Neural cell (in vitro differentiated cells): ENCODE results near the gene SLC43A1. TPM values are rescaled to one million over a fixed set of nuclear protein-coding genes. Genes with fewer than 3 reads are reported as not detected.

Source experiments
- H2AFZ ChIP-seq: fragments of 200-600, 300-800 bp; sonication (generic), shearing (Covaris generic); 2 replicates; pipeline ENCODE4 v1.6.0; 2014; ENCODE audit warnings: low read depth, mild to moderate bottlenecking, antibody characterized with exemption, low read length, moderate library complexity
- H3F3A ChIP-seq: fragments of 200-600 bp; shearing (Covaris generic); 2 replicates; pipeline ENCODE4 v1.6.1; 2016; ENCODE audit warnings: mild to moderate bottlenecking, moderate library complexity, mixed read lengths, antibody characterized with exemption, low read length; ENCODE audit not compliant: insufficient read depth, poor library complexity, severe bottlenecking
- H3K27ac ChIP-seq: fragments of 200-600, 300-800 bp; sonication (generic), shearing (Covaris generic); 2 replicates; pipeline ENCODE4 v1.5.1; 2014; ENCODE audit warnings: mild to moderate bottlenecking, low read length, moderate library complexity
- H3K27me3 ChIP-seq: fragments of 300-800, 200-600 bp; sonication (generic), shearing (Covaris generic); 2 replicates; pipeline ENCODE4 v1.6.0; 2014; ENCODE audit warnings: mild to moderate bottlenecking, low read depth, low read length, moderate library complexity; ENCODE audit not compliant: insufficient read depth
- H3K36me3 ChIP-seq: fragments of 300-800, 200-600 bp; sonication (generic), shearing (Covaris generic); 2 replicates; pipeline ENCODE4 v1.5.1; 2014; ENCODE audit warnings: mild to moderate bottlenecking, antibody characterized with exemption, low read length, moderate library complexity; ENCODE audit not compliant: insufficient read depth
- H3K4me2 ChIP-seq: fragments of 300-800, 200-600 bp; sonication (generic), shearing (Covaris generic); 2 replicates; pipeline ENCODE4 v1.6.0; 2014; ENCODE audit warnings: mild to moderate bottlenecking, low read length
- H3K4me3 ChIP-seq: fragments of 300-800, 200-600 bp; sonication (generic), shearing (Covaris generic); 2 replicates; pipeline ENCODE4 v1.5.1; 2014; ENCODE audit warnings: mild to moderate bottlenecking, low read length, moderate library complexity
- H3K79me2 ChIP-seq: fragments of 200-600 bp; shearing (Covaris generic); replicated peaks from 2 replicates; pipeline ENCODE4 v1.6.0; 2014; ENCODE audit warnings: mild to moderate bottlenecking, low read length, moderate library complexity; ENCODE audit not compliant: insufficient read depth
- H3K9ac ChIP-seq: fragments of 300-800, 200-600 bp; sonication (generic), shearing (Covaris generic); 2 replicates; pipeline ENCODE4 v1.6.1; 2016; ENCODE audit warnings: mild to moderate bottlenecking, low read length, mixed read lengths
- H3K9me2 ChIP-seq: fragments of 200-600 bp; shearing (Covaris generic); 2 replicates; pipeline ENCODE4 v1.6.1; 2016; ENCODE audit warnings: mild to moderate bottlenecking, low read length, mixed read lengths; ENCODE audit not compliant: insufficient read depth
- H3K9me3 ChIP-seq: fragments of 200-600, 300-800 bp; sonication (generic), shearing (Covaris generic); 2 replicates; pipeline ENCODE4 v1.6.1; 2016; ENCODE audit warnings: mild to moderate bottlenecking, mixed run types, low read length, moderate library complexity, mixed read lengths
- H4K20me1 ChIP-seq: fragments of 200-600 bp; shearing (Covaris generic); 2 replicates; pipeline ENCODE4 v1.6.1; 2016; ENCODE audit warnings: mild to moderate bottlenecking, mixed run types; ENCODE audit not compliant: insufficient read depth
- CTCF ChIP-seq: fragments of 450-650 bp; IDR thresholded peaks from 2 replicates; pipeline ENCODE4 v1.5.1; 2014; ENCODE audit warnings: antibody characterized with exemption, mild to moderate bottlenecking, moderate library complexity; ENCODE audit not compliant: poor library complexity, severe bottlenecking
- EP300 ChIP-seq: fragments of 450-650 bp; conservative IDR thresholded peaks from 2 replicates; pipeline ENCODE4 v1.6.1; 2014; ENCODE audit warnings: antibody characterized with exemption, mild to moderate bottlenecking, moderate library complexity; ENCODE audit not compliant: poor library complexity, severe bottlenecking
- EZH2 ChIP-seq: fragments of 200-600, 300-800 bp; shearing (Covaris generic), sonication (generic); IDR thresholded peaks from 2 replicates; pipeline ENCODE4 v1.6.1; 2014; ENCODE audit warnings: antibody characterized with exemption, low read length, borderline replicate concordance, mild to moderate bottlenecking; ENCODE audit not compliant: insufficient read depth, poor library complexity, severe bottlenecking
- MXI1 ChIP-seq: fragments of 450-650 bp; conservative IDR thresholded peaks from 2 replicates; pipeline ENCODE4 v1.6.1; 2014; ENCODE audit warnings: antibody characterized with exemption, mild to moderate bottlenecking; ENCODE audit not compliant: poor library complexity, severe bottlenecking
- POLR2AphosphoS5 ChIP-seq: IDR thresholded peaks from 2 replicates; pipeline ENCODE4 v1.6.1; 2012
- RAD21 ChIP-seq: fragments of 450-650 bp; conservative IDR thresholded peaks from 2 replicates; pipeline ENCODE4 v1.6.1; 2014; ENCODE audit warnings: antibody characterized with exemption, mild to moderate bottlenecking, moderate library complexity
- REST ChIP-seq: IDR thresholded peaks from 2 replicates; pipeline ENCODE4 v1.6.1; 2012; ENCODE audit warnings: borderline replicate concordance
- SMC3 ChIP-seq: fragments of 450-650 bp; conservative IDR thresholded peaks from 2 replicates; pipeline ENCODE4 v1.6.1; 2014; ENCODE audit warnings: antibody characterized with exemption, mild to moderate bottlenecking, moderate library complexity; ENCODE audit not compliant: poor library complexity
- TAF1 ChIP-seq: IDR thresholded peaks from 2 replicates; pipeline ENCODE4 v1.6.1; 2012; ENCODE audit warnings: low read depth
- polyA plus RNA-seq: library from polyadenylated mRNA; depleted of rRNA; stranded (reverse); fragments of >200 nt; gene quantifications from 2 replicates; pipeline ENCODE4 v1.2.3, GENCODE V29; 2014

The SLC43A1 gene
- polyA plus RNA-seq, 1 donor from 2014 or later: 3.3 TPM

DNA sequence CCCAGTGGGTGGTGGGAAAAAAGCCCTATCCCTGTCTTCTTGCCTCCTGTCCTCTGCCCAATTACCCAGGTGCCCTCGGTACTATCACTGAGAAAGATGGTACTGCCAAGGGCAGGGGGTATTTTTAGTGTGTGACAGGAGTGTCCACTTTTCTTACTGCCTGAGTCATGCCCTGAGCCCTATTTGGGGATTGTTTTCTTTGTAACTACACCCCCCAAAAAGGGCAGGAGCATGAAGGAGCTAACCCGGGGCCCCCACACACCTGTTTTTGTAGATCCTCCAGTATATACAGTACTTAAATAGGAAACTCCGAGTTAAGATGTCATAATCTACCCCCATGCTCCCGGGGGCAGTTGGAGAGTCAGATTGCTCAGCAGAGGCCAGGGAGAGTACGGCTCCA is 25.7 kb upstream of the SLC43A1 start:
- Histone ChIP-seq H2AFZ (no peak overlapping the region), H3K4me2 (no peak overlapping the region), H3K36me3 (no peaks in the 10 kb centered on the region), H3F3A (no peaks in the 10 kb centered on the region), H3K9ac (no peak overlapping the region), H3K9me2 (no peaks in the 10 kb centered on the region), H3K27ac (no peak overlapping the region), H3K27me3 (no peaks in the 10 kb centered on the region), H3K79me2 (no peaks in the 10 kb centered on the region), H3K9me3 (no peaks in the 10 kb centered on the region), H3K4me3 (no peak overlapping the region), H4K20me1 (no peaks in the 10 kb centered on the region)
- TF ChIP-seq POLR2AphosphoS5 (no peak), CTCF (no peak), RAD21 (no peak), REST (no peak), EP300 (no peak), TAF1 (no peak), SMC3 (no peak), MXI1 (no peak), EZH2 (no peak)

DNA sequence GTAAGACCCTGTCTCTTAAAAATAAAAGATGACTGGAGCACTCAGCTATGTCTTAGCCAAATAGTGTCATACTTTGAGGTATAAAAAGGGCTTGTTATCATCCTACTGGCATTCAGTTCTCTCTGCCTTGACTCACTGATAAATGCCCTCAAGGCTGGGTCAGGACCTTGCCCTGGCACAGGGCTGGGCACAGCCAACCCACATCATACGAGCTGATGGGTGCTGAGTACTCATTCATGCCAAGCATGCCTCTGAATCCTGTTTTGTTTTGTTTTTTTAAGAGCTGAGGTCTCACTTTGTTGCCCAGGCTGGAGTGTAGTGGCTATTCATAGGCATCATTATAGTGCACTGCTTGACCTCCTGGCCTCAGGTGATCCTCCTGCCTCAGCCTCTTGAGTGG is 23.8 kb upstream of the SLC43A1 start:
- no peak for TF ChIP-seq REST
- no peak for TF ChIP-seq RAD21
- TF ChIP-seq TAF1: no peak
- TF ChIP-seq CTCF: no peak
- no peak for TF ChIP-seq EZH2
- TF ChIP-seq EP300: no peak
- TF ChIP-seq SMC3: no peak
- no peak for TF ChIP-seq MXI1
- no peak for TF ChIP-seq POLR2AphosphoS5
- Histone ChIP-seq H3K27ac (no peak overlapping the region), H4K20me1 (no peaks in the 10 kb centered on the region), H3K9ac (no peak overlapping the region), H3K4me2 (no peak overlapping the region), H3K4me3 (no peak overlapping the region), H3K9me2 (no peaks in the 10 kb centered on the region), H3K27me3 (no peaks in the 10 kb centered on the region), H3K79me2 (no peaks in the 10 kb centered on the region), H2AFZ (no peak overlapping the region), H3F3A (no peaks in the 10 kb centered on the region), H3K36me3 (no peaks in the 10 kb centered on the region), H3K9me3 (no peaks in the 10 kb centered on the region)
